HG03196 (cell line): ENCODE results near the gene EXOSC2.

Experiments used
- ATAC-seq: cut with Tn5 transposase; IDR thresholded peaks from one replicate; pipeline ENCODE4 v1.9.1; 2021; ENCODE audit not compliant: unreplicated experiment

The EXOSC2 gene

GRCh38 chr9:130735566-130735965 lies 42.0 kb downstream of the EXOSC2 start:
- no peak for ATAC-seq

- ATAC-seq: no peak
These were observed 43.3 kb downstream of the EXOSC2 start for GRCh38 chr9:130736834-130737233.

- no peak for ATAC-seq
These were observed 44.7 kb downstream of the EXOSC2 start for GRCh38 chr9:130738281-130738680.

- ATAC-seq: no peak
These were observed 45.5 kb downstream of the EXOSC2 start for GRCh38 chr9:130739081-130739480.

- no peak for ATAC-seq
These were observed 46.8 kb downstream of the EXOSC2 start for GRCh38 chr9:130740218-130741023.

GRCh38 chr9:130741024-130741305 lies 47.4 kb downstream of the EXOSC2 start:
- ATAC-seq: no peak

GRCh38 chr9:130741831-130742449 lies 48.4 kb downstream of the EXOSC2 start:
- no peak for ATAC-seq

GRCh38 chr9:130743656-130744055 lies 50.1 kb downstream of the EXOSC2 start:
- ATAC-seq: no peak

- no peak for ATAC-seq
These were observed 51.7 kb downstream of the EXOSC2 start for GRCh38 chr9:130745210-130745800.

- no peak for ATAC-seq
These were observed 52.2 kb downstream of the EXOSC2 start for GRCh38 chr9:130745829-130746228.

- ATAC-seq: no peak
These were observed 53.0 kb downstream of the EXOSC2 start for GRCh38 chr9:130746434-130747212.

- no peak for ATAC-seq
These were observed 58.2 kb downstream of the EXOSC2 start for GRCh38 chr9:130751631-130752355.
